Measurements from ENCODE around the gene MRPL38. TPM values are rescaled to one million over a fixed set of nuclear protein-coding genes. Genes with fewer than 3 reads are reported as not detected.
"Not testable (repeated sequence)": the region's sequence is repeated elsewhere in the genome, so short reads cannot be mapped to it uniquely, and the experiment has no call there.

Gene MRPL38
- total RNA-seq, 1 donor from 2014 or later = 113 TPM

DNA sequence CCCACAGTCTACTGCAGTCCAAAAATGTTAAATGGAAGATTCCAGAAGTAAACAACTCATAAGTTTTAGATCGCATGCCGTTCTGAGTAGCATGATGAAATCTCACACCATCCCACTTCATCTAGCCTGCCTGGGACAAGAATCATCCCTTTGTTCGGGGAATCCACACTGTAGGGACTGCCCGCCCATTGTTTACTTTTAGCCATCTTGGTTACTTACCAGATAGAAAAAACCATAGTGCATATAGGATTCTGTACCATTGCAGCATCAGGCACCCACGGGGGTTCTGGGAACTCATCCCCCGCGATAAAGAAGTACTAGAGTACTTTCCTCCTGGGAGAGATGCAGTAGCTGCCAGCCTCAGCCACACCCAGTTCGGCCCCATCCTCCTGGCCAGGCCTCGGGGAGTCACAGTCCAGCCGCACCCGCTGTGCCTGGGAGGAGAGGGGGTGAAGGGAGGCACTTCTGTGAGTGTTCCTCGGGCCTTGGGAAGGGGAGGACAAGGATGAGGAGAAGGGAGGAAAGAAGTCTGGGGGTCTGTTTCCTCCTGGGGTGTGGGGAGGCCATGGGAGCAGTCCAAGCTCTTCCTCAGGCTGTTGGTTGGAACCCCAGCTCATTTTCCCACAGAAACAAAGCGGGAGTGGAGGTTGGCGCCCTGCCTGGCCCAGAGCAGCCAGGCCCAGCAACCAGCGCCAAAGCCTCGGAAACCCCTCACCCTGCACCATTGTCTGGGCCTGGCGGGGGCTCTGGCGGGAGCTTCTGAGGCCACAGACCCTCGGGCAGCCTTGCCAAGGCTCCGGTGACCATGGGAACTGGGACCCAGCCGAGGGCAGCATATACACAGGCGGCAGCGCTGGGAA is 35.2 kb downstream of the MRPL38 start:
- Mint-ChIP-seq H3K27ac (no peak overlapping the region), H3K4me1 (ENCODE audit: unreplicated experiment) (peaks cover 5% of the 10 kb centered on the region), H3K36me3 (no peaks in the 10 kb centered on the region), H3K9me3 (no peaks in the 10 kb centered on the region), H3K4me3 (no peak overlapping the region), H3K27me3 (no peaks in the 10 kb centered on the region)
- DNase-seq (ENCODE audit: extremely low spot score, unreplicated experiment) = no peak
- TF ChIP-seq, protein P1, sequence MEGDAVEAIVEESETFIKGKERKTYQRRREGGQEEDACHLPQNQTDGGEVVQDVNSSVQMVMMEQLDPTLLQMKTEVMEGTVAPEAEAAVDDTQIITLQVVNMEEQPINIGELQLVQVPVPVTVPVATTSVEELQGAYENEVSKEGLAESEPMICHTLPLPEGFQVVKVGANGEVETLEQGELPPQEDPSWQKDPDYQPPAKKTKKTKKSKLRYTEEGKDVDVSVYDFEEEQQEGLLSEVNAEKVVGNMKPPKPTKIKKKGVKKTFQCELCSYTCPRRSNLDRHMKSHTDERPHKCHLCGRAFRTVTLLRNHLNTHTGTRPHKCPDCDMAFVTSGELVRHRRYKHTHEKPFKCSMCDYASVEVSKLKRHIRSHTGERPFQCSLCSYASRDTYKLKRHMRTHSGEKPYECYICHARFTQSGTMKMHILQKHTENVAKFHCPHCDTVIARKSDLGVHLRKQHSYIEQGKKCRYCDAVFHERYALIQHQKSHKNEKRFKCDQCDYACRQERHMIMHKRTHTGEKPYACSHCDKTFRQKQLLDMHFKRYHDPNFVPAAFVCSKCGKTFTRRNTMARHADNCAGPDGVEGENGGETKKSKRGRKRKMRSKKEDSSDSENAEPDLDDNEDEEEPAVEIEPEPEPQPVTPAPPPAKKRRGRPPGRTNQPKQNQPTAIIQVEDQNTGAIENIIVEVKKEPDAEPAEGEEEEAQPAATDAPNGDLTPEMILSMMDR (conservative IDR thresholded peaks at IDR 0.05) = no peak

DNA sequence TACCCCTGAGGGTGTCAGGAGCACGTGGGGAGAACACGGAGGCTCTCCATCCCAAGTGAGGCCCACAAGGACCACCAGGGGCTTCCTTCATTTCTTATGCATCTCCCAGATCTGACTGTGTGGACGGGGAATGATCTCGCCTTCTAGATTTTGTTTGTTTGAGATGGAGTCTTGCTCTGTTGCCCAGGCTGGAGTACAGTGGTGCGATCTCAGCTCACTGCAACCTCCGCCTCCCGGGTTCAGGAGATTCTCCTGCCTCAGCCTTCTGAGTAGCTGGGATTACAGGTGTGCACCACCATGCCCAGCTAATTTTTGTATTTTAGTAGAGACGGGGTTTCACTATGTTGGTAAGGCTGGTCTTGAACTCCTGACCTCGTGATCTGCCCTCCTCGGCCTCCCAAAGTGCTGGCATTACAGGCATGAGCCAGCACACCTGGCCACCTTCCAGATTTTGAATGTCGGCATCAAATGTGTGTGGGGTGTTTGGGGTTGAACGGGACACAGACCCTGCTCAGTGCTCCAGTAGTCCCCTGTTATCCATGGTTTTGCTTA is 35.9 kb downstream of the MRPL38 start:
- not testable (repeated sequence) for H3K27ac Mint-ChIP-seq; DNase-seq (ENCODE audit: extremely low spot score, unreplicated experiment); H3K36me3 Mint-ChIP-seq; H3K27me3 Mint-ChIP-seq; H3K4me1 Mint-ChIP-seq (ENCODE audit: unreplicated experiment); H3K4me3 Mint-ChIP-seq; H3K9me3 Mint-ChIP-seq

DNA sequence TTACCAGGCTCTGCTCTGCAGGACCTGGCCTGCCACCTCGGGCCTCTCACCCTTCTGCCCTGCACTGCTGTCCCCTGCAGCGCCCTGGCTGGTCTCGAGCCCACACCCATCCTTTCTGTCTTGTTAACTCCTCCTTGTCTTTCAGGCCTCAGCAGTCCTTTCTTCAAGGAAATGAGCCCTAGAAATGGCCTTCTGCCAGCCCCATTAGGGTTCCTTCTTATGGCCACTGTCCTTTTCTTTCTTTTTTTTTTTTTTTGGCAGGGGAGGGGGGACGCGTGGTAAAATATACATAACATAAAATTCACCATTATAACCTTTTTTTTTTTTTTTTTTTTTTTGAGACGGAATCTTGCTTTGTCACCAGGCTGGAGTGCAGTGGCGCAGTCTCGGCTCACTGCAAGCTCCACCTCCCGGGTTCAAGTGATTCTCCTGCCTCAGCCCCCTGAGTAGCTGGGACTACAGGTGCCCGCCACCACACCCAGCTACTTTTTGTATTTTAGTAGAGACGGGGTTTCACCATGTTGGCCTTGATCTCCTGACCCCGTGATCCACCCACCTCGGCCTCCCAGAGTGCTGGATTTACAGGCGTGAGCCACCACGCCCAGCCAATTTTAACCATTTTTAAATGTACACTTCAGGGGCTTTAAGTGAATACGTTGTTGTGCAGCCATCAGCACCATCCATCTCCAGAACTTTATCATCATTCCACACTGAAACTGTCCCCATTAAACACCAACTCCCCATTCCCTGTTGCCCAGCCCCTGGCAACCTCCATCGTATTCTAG is 39.1 kb downstream of the MRPL38 start:
- peak overlapping the region; percentile 85 for H3K27ac Mint-ChIP-seq

DNA sequence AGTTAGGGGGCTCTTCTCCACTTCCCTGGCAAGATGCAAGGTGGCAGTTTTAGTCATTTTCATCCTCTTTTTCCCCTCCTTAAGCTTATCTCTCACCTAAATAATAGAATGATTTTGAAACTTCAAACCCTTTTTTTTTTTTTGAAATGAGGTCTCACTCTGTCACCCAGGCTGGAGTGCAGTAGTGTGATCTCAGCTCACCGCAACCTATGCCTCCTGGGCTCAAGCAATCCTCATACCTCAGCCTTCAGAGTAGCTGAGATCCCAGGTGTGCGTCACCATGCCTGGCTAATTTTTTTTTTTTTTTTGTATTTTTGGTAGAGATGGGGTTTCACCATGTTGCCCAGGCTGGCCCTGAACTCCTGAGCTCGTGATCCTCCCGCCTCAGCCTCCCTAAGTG is 39.8 kb downstream of the MRPL38 start:
- H3K27ac Mint-ChIP-seq = peak overlapping the region; percentile 85
- peak overlapping the region; percentile 22 for H3K4me3 Mint-ChIP-seq
- peaks cover 12% of the 10 kb centered on the region for H3K4me1 Mint-ChIP-seq (ENCODE audit: unreplicated experiment)

More for the DNA sequence above, 39.1 kb downstream of the MRPL38 start:
- H3K4me3 Mint-ChIP-seq = peak overlapping the region; percentile 22
- H3K27me3 Mint-ChIP-seq; DNase-seq (ENCODE audit: extremely low spot score, unreplicated experiment); H3K9me3 Mint-ChIP-seq; H3K36me3 Mint-ChIP-seq: not testable (repeated sequence)
- H3K4me1 Mint-ChIP-seq (ENCODE audit: unreplicated experiment) = peaks cover 12% of the 10 kb centered on the region

DNA sequence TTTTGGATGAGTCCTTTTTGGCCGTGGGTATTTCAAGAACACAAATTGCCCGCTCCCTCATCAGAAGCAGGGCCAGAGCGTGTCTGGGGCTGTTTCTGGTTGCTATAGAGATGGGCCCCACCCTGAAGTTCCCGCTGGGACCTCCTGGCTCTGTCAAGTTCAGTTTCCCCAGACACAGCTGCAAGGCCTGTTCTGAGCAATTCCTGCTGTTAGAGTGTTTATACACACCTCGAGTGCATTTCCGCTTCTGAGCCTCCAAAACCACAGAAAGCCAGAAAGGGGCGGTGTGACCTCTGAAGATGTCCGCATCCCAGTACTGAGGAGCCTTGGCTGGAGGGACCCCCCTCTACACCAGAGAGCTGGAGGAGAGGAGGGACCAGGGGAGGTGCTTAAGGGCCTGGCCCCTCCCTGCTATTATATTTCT is 40.2 kb downstream of the MRPL38 start:
- Mint-ChIP-seq H3K9me3 (no peaks in the 10 kb centered on the region), H3K4me1 (ENCODE audit: unreplicated experiment) (peaks cover 12% of the 10 kb centered on the region), H3K27ac (peak overlapping the region; percentile 85), H3K36me3 (no peaks in the 10 kb centered on the region), H3K27me3 (no peaks in the 10 kb centered on the region), H3K4me3 (peak overlapping the region; percentile 39)
- DNase-seq (ENCODE audit: extremely low spot score, unreplicated experiment) = no peak
- TF ChIP-seq, protein P1 (conservative IDR thresholded peaks at IDR 0.05) = no peak

More for the DNA sequence above, 39.8 kb downstream of the MRPL38 start:
- not testable (repeated sequence) for H3K36me3 Mint-ChIP-seq; DNase-seq (ENCODE audit: extremely low spot score, unreplicated experiment); H3K27me3 Mint-ChIP-seq; H3K9me3 Mint-ChIP-seq

DNA sequence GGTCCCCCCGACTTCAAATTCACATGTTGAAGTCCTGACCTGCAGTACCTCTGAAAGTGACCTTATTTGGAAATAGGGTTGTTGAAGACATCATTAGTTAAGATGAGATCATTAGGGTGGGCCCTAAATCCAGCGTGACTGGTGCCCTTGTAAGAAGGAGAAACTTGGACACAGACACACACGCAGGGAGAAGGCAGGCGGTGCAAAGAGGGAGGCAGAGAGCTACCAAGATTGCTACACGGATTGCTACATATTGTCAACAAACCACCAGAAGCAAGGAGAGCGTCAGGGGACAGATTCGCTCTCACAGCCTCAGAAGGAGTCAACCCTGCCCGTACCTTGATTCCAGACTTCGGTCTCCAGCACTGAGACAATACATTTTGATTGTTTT is 42.8 kb downstream of the MRPL38 start:
- Mint-ChIP-seq H3K4me1 (ENCODE audit: unreplicated experiment) (peaks cover 12% of the 10 kb centered on the region), H3K27ac (no peak overlapping the region), H3K9me3 (no peaks in the 10 kb centered on the region)

DNA sequence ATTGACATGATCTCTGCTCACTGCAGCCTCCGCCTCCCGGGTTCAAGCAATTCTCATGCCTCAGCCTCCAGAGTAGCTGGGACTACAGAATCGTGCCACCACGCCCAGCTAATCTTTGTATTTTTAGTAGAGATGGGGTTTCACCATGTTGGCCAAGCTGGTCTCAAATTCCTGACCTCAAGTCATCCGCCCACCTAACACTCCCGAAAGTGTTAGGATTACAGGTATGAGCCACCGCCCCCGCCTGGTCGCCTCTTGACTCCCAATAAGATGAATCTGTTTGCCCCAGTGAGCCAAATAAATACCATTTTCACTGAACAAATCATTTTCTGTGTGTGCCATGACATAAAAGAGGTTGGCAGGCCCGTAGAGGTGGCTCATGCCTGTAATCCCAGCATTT is 45.3 kb downstream of the MRPL38 start:
- not testable (repeated sequence) for H3K27me3 Mint-ChIP-seq; DNase-seq (ENCODE audit: extremely low spot score, unreplicated experiment); H3K36me3 Mint-ChIP-seq; H3K27ac Mint-ChIP-seq; H3K4me3 Mint-ChIP-seq; H3K9me3 Mint-ChIP-seq
- H3K4me1 Mint-ChIP-seq (ENCODE audit: unreplicated experiment) = peaks cover 12% of the 10 kb centered on the region

More for the DNA sequence above, 42.8 kb downstream of the MRPL38 start:
- no peak for DNase-seq (ENCODE audit: extremely low spot score, unreplicated experiment)
- Mint-ChIP-seq H3K27me3 (no peaks in the 10 kb centered on the region), H3K4me3 (no peak overlapping the region), H3K36me3 (no peaks in the 10 kb centered on the region)
- TF ChIP-seq, protein P1 (conservative IDR thresholded peaks at IDR 0.05) = no peak

Data from type B pancreatic cell (in vitro differentiated cells).